ENCODE results near the gene ISYNA1.

The ISYNA1 gene

DNA sequence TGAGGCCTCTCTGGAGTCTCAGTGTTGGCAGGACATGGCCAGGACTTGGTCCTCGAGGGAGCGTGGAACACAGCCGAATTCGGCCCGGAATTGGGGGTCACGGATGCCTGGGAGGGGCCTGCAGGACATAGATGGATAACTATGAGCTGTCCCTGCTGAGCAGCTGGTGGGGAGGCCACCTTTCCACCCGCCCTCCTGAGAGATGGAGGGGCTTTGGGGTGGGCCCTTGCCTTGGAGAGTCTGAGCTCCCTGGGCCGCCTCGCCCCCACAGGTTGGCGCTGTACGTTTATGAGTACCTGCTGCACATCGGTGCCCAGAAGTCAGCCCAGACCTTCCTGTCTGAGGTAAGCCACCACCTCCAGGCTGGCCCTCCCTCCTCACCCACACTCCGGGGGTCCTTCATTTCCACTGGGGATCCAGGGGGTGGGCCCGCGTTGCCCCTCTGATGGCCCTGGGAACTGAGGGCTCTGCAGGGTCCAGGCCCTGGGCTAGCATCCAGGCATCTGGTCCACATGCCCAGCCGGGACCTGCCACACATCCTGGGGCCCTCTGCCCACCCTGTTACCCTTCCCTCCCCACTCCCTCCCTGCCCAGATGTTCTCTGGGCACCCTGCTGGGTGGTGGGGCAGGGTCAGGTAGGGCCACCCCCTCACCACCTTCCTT, 10.7 kb downstream of the ISYNA1 start:
- peaks cover 0 to 46% (median 23%) of the 10 kb centered on the region in 5 donors for H3K4me1 ChIP-seq (ENCODE audit: control insufficient read depth in 5 of 5, insufficient read depth in 5 of 5, low read length in 5 of 5)
- no peaks in the 10 kb centered on the region for H3K9me3 ChIP-seq (ENCODE audit: control insufficient read depth in 5 of 5, low read length in 5 of 5)
- no peak overlapping the region for H3K4me3 ChIP-seq (ENCODE audit: low read depth in 1 of 5, low read length in 5 of 5)
- no peaks in the 10 kb centered on the region for H3K27me3 ChIP-seq (ENCODE audit: control insufficient read depth in 5 of 5, insufficient read depth in 4 of 5, low read length in 5 of 5)
- H3K9ac ChIP-seq (ENCODE audit: low read length in 5 of 5) = no peak overlapping the region
- no peak overlapping the region for H3K27ac ChIP-seq (ENCODE audit: low read depth, low read length)
- H3K36me3 ChIP-seq (ENCODE audit: control insufficient read depth in 5 of 5, insufficient read depth in 5 of 5, low read length in 5 of 5) = peaks cover 0 to 18% (median 9%) of the 10 kb centered on the region in 5 donors

DNA sequence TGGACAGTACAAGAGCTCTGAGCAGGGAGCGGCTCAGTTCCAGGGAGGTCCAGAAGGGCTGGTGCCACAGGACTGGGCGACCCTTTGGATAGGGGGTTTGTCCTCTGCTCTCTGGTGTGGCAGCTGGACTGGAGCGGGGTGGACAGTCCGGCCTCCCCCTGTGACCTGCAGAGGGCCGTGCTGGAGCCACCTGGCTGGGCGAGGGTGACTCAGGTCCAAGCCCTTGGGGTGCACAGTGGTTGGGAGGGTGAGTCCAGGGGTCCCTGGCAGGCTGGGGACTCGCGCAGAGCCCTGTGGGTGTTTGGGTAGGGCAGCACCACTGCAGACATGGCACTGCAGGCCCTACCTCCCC, 11.5 kb downstream of the ISYNA1 start:
- Histone ChIP-seq H3K27ac (ENCODE audit: low read depth, low read length) (peak overlapping the region; percentile 24), H3K4me3 (ENCODE audit: low read depth in 1 of 5, low read length in 5 of 5) (no peak overlapping the region), H3K36me3 (ENCODE audit: control insufficient read depth in 5 of 5, insufficient read depth in 5 of 5, low read length in 5 of 5) (peaks cover 0 to 18% (median 6%) of the 10 kb centered on the region in 5 donors), H3K4me1 (ENCODE audit: control insufficient read depth in 5 of 5, insufficient read depth in 5 of 5, low read length in 5 of 5) (peaks cover 0 to 51% (median 27%) of the 10 kb centered on the region in 5 donors), H3K9ac (ENCODE audit: low read length in 5 of 5) (no peak overlapping the region), H3K27me3 (ENCODE audit: control insufficient read depth in 5 of 5, insufficient read depth in 4 of 5, low read length in 5 of 5) (no peaks in the 10 kb centered on the region), H3K9me3 (ENCODE audit: control insufficient read depth in 5 of 5, low read length in 5 of 5) (no peaks in the 10 kb centered on the region)

DNA sequence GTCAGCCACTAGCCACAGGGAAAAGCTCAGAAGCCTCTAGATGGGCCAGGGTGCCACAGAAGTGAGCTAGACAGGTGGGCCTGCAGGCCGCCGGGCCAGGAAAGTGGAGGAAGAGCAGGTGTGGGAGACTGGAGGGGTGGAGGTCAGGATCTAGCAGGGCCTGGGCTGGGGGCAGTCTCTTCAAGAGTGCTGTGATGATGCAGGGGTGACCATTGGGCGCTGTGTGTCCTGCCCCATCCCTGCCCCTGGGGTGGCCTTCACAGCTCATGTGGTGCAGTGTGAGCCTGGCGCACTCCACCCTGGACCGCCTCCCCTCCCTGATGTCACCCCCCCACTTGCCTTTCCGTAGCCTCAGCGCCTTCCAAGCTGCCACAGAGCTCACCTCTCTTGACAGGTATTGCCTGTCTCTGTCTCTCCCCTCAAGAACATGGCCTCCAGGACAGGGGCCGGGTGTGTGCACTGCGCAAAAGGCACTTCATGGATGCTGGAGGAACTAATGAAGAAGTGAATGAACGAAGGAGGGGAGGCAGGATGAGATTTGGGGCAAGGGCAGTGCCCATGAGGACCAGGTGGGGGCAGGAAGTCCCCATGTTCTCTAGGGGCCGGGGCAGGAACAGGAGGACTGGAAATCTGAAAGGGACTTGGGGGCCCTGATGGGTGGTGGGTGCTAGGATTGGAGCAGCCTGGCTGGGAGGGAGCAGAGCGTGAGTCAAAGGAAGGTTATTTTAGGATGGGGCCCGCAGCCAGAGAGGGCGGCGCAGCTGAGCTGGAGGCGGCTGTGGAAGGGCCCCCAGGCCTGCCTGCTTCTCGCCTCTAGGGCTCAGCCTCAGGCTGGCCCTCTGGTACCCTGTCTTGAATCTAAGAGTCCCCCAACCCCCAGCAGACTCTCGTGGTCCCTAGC, 12.2 kb downstream of the ISYNA1 start:
- Histone ChIP-seq H3K9ac (ENCODE audit: low read length in 5 of 5) (no peak overlapping the region), H3K4me1 (ENCODE audit: control insufficient read depth in 5 of 5, insufficient read depth in 5 of 5, low read length in 5 of 5) (peaks cover 0 to 57% (median 34%) of the 10 kb centered on the region in 5 donors), H3K27me3 (ENCODE audit: control insufficient read depth in 5 of 5, insufficient read depth in 4 of 5, low read length in 5 of 5) (no peaks in the 10 kb centered on the region), H3K9me3 (ENCODE audit: control insufficient read depth in 5 of 5, low read length in 5 of 5) (no peaks in the 10 kb centered on the region), H3K27ac (ENCODE audit: low read depth, low read length) (peak overlapping the region; percentile 24), H3K36me3 (ENCODE audit: control insufficient read depth in 5 of 5, insufficient read depth in 5 of 5, low read length in 5 of 5) (peaks cover 0 to 18% (median 6%) of the 10 kb centered on the region in 5 donors), H3K4me3 (ENCODE audit: low read depth in 1 of 5, low read length in 5 of 5) (peak overlapping the region in 1 of 5 donors; percentile 29)

DNA sequence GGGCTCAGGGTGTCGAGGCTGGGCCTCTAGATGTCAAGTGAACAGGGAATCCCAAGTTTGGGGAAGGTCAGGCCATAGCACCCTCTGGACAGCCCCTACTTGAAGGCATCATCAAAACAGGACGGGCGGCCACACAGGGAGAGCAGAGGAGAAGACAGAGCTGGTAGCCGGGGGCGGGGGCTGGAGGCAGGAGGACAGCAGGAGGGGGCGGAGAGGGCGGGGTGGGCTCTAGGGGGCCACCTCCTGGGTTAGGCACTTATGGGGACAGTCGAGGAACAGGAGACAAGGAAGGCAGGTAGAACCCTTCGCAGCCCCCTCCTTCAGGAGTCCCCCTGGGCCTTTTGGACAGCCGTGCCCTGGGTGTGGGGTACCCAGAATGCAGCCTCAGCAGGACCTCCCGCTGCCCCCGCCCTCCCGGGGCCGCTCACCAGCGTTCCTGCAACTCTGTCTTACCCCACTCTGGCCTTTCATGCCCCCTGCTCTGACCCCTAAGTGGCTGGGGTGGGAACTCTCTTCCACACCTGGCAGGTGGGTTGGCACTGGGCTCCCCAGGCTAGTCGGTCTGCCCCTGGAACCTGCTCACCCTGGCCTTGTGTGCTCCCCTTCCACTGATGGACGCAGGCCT, 12.9 kb downstream of the ISYNA1 start:
- peaks cover 0 to 65% (median 41%) of the 10 kb centered on the region in 5 donors for H3K4me1 ChIP-seq (ENCODE audit: control insufficient read depth in 5 of 5, insufficient read depth in 5 of 5, low read length in 5 of 5)

DNA sequence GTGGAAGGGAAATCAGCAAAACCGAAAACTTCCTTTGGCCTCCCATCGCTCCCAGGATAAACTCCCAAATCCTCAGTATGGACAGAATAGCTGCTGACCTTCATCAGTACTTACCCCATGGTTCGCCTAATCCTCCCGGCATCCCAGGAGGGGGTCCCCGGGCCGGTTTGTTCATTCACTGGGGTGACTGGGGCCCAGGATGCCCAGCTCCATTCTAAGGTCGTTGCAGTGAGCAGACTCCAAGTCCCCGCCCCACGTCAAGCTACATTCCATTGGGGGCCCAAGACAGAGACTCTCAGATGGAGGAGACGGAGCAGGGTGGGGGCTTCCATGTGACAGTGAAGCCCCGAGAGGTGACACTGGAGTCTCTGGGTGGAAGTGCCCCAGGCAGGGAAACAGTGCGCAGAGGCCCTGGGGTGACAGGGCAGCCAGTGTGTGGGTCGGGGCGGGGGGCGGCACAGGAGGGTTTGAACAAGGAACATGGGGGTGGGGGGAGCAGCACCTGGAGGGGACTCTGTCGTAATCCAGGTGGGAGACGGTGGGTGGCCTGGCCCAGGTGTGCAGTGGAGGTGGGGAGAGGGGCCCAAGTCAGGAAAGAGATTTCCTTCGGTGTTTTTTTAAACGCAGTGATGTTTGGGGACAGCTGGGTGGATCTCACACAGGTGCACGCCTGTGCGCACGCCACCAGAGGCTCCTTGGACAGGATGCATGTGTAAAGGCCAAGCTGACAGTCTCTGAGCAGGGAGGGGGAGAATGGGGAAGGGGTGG, 13.6 kb downstream of the ISYNA1 start:
- Histone ChIP-seq H3K4me1 (ENCODE audit: control insufficient read depth in 5 of 5, insufficient read depth in 5 of 5, low read length in 5 of 5) (peaks cover 0 to 63% (median 44%) of the 10 kb centered on the region in 5 donors), H3K27ac (ENCODE audit: low read depth, low read length) (no peak overlapping the region), H3K36me3 (ENCODE audit: control insufficient read depth in 5 of 5, insufficient read depth in 5 of 5, low read length in 5 of 5) (peaks cover 0 to 14% (median 6%) of the 10 kb centered on the region in 5 donors), H3K9ac (ENCODE audit: low read length in 5 of 5) (no peak overlapping the region), H3K9me3 (ENCODE audit: control insufficient read depth in 5 of 5, low read length in 5 of 5) (no peaks in the 10 kb centered on the region), H3K27me3 (ENCODE audit: control insufficient read depth in 5 of 5, insufficient read depth in 4 of 5, low read length in 5 of 5) (no peaks in the 10 kb centered on the region), H3K4me3 (ENCODE audit: low read depth in 1 of 5, low read length in 5 of 5) (no peak overlapping the region)

More for the DNA sequence above, 12.9 kb downstream of the ISYNA1 start:
- Histone ChIP-seq H3K9me3 (ENCODE audit: control insufficient read depth in 5 of 5, low read length in 5 of 5) (no peaks in the 10 kb centered on the region), H3K27me3 (ENCODE audit: control insufficient read depth in 5 of 5, insufficient read depth in 4 of 5, low read length in 5 of 5) (no peaks in the 10 kb centered on the region), H3K27ac (ENCODE audit: low read depth, low read length) (no peak overlapping the region), H3K9ac (ENCODE audit: low read length in 5 of 5) (no peak overlapping the region), H3K4me3 (ENCODE audit: low read depth in 1 of 5, low read length in 5 of 5) (no peak overlapping the region), H3K36me3 (ENCODE audit: control insufficient read depth in 5 of 5, insufficient read depth in 5 of 5, low read length in 5 of 5) (peaks cover 0 to 14% (median 6%) of the 10 kb centered on the region in 5 donors)

DNA sequence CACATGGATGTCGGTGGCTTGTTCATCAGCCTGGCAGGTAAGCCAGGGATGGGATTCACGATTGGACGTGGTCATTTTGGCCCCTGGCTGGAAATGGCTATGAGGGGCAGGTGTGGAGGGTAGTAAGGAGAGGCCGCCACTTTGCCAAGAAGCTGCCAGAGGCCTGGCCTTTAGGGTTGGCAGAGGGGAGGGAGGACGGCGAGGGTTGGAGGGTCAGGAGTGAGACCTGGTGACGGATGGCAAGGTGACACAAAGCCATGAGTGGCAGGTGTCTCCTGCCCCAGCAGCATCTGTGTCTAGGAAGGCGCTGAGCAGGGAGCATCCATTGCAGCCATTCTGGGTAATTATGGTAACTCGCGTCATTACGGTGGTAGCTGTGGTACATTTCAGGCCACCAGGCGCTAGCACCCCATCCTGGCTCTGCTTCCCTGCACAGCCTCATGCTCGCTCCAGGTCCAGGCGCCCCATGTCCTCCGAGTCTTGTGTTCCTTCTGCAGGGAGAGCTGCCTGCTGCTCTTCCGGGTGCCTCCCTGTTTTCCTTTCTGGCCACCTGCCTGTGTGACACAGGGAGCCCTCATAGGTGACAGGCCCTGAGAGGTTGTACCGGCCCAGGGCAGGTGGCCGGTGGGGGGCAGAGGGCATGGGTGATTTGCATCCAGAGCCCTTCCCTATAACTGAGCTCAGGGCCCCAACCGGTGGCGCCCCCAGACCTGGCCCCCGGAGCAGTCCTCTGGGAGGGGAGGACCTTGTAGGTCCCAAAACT, 14.5 kb downstream of the ISYNA1 start:
- Histone ChIP-seq H3K36me3 (ENCODE audit: control insufficient read depth in 5 of 5, insufficient read depth in 5 of 5, low read length in 5 of 5) (peaks cover 0 to 14% (median 6%) of the 10 kb centered on the region in 5 donors), H3K27ac (ENCODE audit: low read depth, low read length) (no peak overlapping the region), H3K4me3 (ENCODE audit: low read depth in 1 of 5, low read length in 5 of 5) (no peak overlapping the region), H3K9me3 (ENCODE audit: control insufficient read depth in 5 of 5, low read length in 5 of 5) (no peaks in the 10 kb centered on the region), H3K27me3 (ENCODE audit: control insufficient read depth in 5 of 5, insufficient read depth in 4 of 5, low read length in 5 of 5) (no peaks in the 10 kb centered on the region), H3K4me1 (ENCODE audit: control insufficient read depth in 5 of 5, insufficient read depth in 5 of 5, low read length in 5 of 5) (peaks cover 5 to 68% (median 50%) of the 10 kb centered on the region in 5 donors), H3K9ac (ENCODE audit: low read length in 5 of 5) (no peak overlapping the region)

DNA sequence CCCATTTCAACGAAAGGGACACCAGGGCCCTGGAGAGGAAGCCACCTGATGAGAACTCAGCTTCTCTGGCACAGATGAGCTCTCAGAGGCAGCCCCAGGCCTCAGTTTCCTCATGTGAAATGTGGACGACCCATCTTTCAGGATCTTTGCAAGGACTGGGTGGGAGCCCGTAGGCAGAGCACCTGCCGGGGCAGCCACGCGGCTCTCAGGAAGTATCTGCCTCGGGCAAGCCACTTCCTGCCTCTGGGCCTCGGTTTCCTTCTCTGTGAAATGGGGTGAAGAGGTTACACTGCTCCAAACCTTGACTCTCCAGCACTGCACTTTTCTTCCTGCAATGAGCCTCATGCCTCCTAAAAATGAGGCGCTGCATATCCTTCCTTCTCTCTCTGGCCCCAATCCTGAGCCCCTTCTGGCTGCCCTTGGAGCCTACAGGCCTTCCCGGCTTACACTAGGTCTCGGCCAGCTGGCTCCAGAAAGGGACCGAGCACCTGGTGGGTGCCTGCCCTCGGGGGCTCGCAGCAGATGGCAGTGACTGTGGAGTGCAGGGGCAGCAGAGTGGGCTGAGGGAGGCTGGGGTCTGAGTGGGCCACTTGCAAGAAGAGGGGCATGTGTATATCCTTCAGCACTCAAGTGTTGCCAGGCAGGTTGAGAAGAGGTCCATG, 15.3 kb downstream of the ISYNA1 start:
- Histone ChIP-seq H3K4me3 (ENCODE audit: low read depth in 1 of 5, low read length in 5 of 5) (no peak overlapping the region), H3K9me3 (ENCODE audit: control insufficient read depth in 5 of 5, low read length in 5 of 5) (no peaks in the 10 kb centered on the region), H3K27ac (ENCODE audit: low read depth, low read length) (no peak overlapping the region), H3K4me1 (ENCODE audit: control insufficient read depth in 5 of 5, insufficient read depth in 5 of 5, low read length in 5 of 5) (peaks cover 5 to 75% (median 58%) of the 10 kb centered on the region in 5 donors), H3K27me3 (ENCODE audit: control insufficient read depth in 5 of 5, insufficient read depth in 4 of 5, low read length in 5 of 5) (peaks cover 0 to 6% (median 0%) of the 10 kb centered on the region in 5 donors), H3K36me3 (ENCODE audit: control insufficient read depth in 5 of 5, insufficient read depth in 5 of 5, low read length in 5 of 5) (peaks cover 0 to 8% (median 3%) of the 10 kb centered on the region in 5 donors), H3K9ac (ENCODE audit: low read length in 5 of 5) (no peak overlapping the region)

DNA sequence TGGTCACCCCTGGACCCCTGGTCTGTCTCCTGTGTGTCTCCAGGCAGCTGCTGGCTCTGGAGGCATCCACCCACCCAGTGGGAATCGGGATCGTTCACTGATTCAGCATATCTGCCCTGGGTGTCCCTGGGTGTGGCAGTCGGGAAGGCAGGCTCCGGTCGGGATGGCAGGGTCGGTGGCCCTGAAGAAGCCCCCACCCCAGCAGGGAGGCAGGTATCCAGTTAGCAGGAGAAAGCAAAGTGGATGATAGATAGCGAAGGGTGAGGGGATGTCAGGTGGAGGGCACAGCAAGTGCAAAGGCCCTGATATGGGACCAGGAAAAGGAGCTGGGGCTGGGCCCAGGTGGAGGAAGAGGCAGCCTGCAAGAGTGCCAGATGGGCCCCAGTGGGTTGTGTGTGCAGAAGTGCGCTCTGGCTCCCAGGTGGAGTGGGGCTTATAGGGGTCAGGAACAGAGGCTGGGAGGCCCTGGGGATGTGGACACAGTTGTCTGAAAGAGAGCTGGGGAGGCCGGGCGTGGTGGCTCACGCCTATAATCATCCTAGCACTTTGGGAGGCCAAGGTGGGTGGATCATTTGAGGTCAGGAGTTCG, 16.5 kb downstream of the ISYNA1 start:
- Histone ChIP-seq H3K27me3 (ENCODE audit: control insufficient read depth in 5 of 5, insufficient read depth in 4 of 5, low read length in 5 of 5) (peaks cover 0 to 8% (median 0%) of the 10 kb centered on the region in 5 donors), H3K4me3 (ENCODE audit: low read depth in 1 of 5, low read length in 5 of 5) (peak overlapping the region in 1 of 5 donors; percentile 72), H3K27ac (ENCODE audit: low read depth, low read length) (no peak overlapping the region), H3K36me3 (ENCODE audit: control insufficient read depth in 5 of 5, insufficient read depth in 5 of 5, low read length in 5 of 5) (peaks cover 0 to 2% (median 0%) of the 10 kb centered on the region in 5 donors), H3K9me3 (ENCODE audit: control insufficient read depth in 5 of 5, low read length in 5 of 5) (no peaks in the 10 kb centered on the region), H3K4me1 (ENCODE audit: control insufficient read depth in 5 of 5, insufficient read depth in 5 of 5, low read length in 5 of 5) (peaks cover 6 to 78% (median 69%) of the 10 kb centered on the region in 5 donors), H3K9ac (ENCODE audit: low read length in 5 of 5) (peak overlapping the region in 1 of 5 donors; percentile 37)
